WTC11 (cell line): ENCODE results near the gene CCDC80. TPM values are rescaled to one million over a fixed set of nuclear protein-coding genes. Genes with fewer than 3 reads are reported as not detected.

Source experiments
- ATAC-seq: fragments of 200-7000 bp; cut with Tn5 transposase; 2 replicates; pipeline ENCODE4 v1.10.0; 2021; ENCODE audit warnings: mild to moderate bottlenecking, moderate library complexity
- CTCF ChIA-PET: fragments of 300-600 bp; sonication (Branson Sonifier 250); formaldehyde crosslinking; loops from one replicate; lab custom pipeline; 2021; ENCODE audit warnings: antibody characterized with exemption; lab: Charles Lee
- POLR2A ChIA-PET: fragments of 350-600 bp; sonication (Branson Sonifier 250); formaldehyde crosslinking; loops from one replicate; lab custom pipeline; 2021; ENCODE audit warnings: antibody characterized with exemption; lab: Charles Lee
- DNase-seq: peaks from one replicate; pipeline ENCODE4 v3.0.0; 2021; ENCODE audit warnings: low spot score
- H3K27ac Mint-ChIP-seq: 2 replicates; pipeline ENCODE4 v1.8.0; 2021; ENCODE audit warnings: mixed read lengths
- H3K27me3 Mint-ChIP-seq: 2 replicates; pipeline ENCODE4 v1.8.0; 2021; ENCODE audit warnings: low read depth, mild to moderate bottlenecking, moderate library complexity, mixed read lengths
- H3K36me3 Mint-ChIP-seq: 2 replicates; pipeline ENCODE4 v1.8.0; 2021; ENCODE audit warnings: mixed read lengths
- H3K4me1 Mint-ChIP-seq: 2 replicates; pipeline ENCODE4 v1.8.0; 2022; ENCODE audit warnings: mixed read lengths
- H3K4me3 Mint-ChIP-seq: 2 replicates; pipeline ENCODE4 v1.8.0; 2021; ENCODE audit warnings: mild to moderate bottlenecking, moderate library complexity, mixed read lengths
- H3K9me3 Mint-ChIP-seq: 2 replicates; pipeline ENCODE4 v1.8.0; 2021; ENCODE audit warnings: mixed read lengths
- E2F1 ChIP-seq: sonication (generic); formaldehyde crosslinking; IDR thresholded peaks from 2 replicates; pipeline ENCODE4 v1.8.0; 2022; ENCODE audit warnings: mild to moderate bottlenecking, missing genetic modification reagents
- E2F5 ChIP-seq: sonication (generic); formaldehyde crosslinking; IDR thresholded peaks from 2 replicates; pipeline ENCODE4 v1.8.1; 2022; ENCODE audit warnings: mild to moderate bottlenecking, moderate library complexity, missing genetic modification reagents
- ELF4 ChIP-seq: sonication (generic); formaldehyde crosslinking; IDR thresholded peaks from 2 replicates; pipeline ENCODE4 v1.8.1; 2022; ENCODE audit warnings: low read depth, mild to moderate bottlenecking, moderate library complexity, missing genetic modification reagents
- FOXK1 ChIP-seq: sonication (generic); formaldehyde crosslinking; IDR thresholded peaks from 2 replicates; pipeline ENCODE4 v1.8.0; 2022; ENCODE audit warnings: mild to moderate bottlenecking, moderate library complexity, missing genetic modification reagents
- GRHL2 ChIP-seq: fragments of 250-450 bp; sonication (Bioruptor Pico); IDR thresholded peaks from 2 replicates; pipeline ENCODE4 v1.8.0; 2022; ENCODE audit warnings: mild to moderate bottlenecking, moderate library complexity; ENCODE audit not compliant: insufficient replicate concordance, severe bottlenecking
- IRF1 ChIP-seq: sonication (generic); formaldehyde crosslinking; IDR thresholded peaks from 2 replicates; pipeline ENCODE4 v1.8.0; 2023; ENCODE audit warnings: missing genetic modification reagents
- IRF2 ChIP-seq: sonication (generic); formaldehyde crosslinking; IDR thresholded peaks from 2 replicates; pipeline ENCODE4 v1.8.0; 2022; ENCODE audit warnings: low read depth, missing genetic modification reagents, borderline replicate concordance
- JUN ChIP-seq: sonication (generic); formaldehyde crosslinking; IDR thresholded peaks from 2 replicates; pipeline ENCODE4 v1.8.0; 2023; ENCODE audit warnings: mild to moderate bottlenecking, missing genetic modification reagents
- KAT7 ChIP-seq: sonication (generic); formaldehyde crosslinking; IDR thresholded peaks from 2 replicates; pipeline ENCODE4 v1.8.1; 2023; ENCODE audit warnings: missing genetic modification reagents, mild to moderate bottlenecking, borderline replicate concordance
- MAX ChIP-seq: sonication (generic); formaldehyde crosslinking; IDR thresholded peaks from 2 replicates; pipeline ENCODE4 v1.8.0; 2022; ENCODE audit warnings: mild to moderate bottlenecking, missing genetic modification reagents
- MXD4 ChIP-seq: fragments of 250-450 bp; sonication (Bioruptor Pico); IDR thresholded peaks from 2 replicates; pipeline ENCODE4 v1.8.0; 2021; ENCODE audit warnings: mild to moderate bottlenecking, moderate library complexity, borderline replicate concordance
- MYBL2 ChIP-seq: sonication (generic); formaldehyde crosslinking; IDR thresholded peaks from 2 replicates; pipeline ENCODE4 v1.8.1; 2023; ENCODE audit warnings: mild to moderate bottlenecking, moderate library complexity, missing genetic modification reagents
- NR3C1 ChIP-seq: sonication (generic); formaldehyde crosslinking; conservative IDR thresholded peaks from 2 replicates; pipeline ENCODE4 v1.8.1; 2023; ENCODE audit warnings: low read depth, mild to moderate bottlenecking, missing genetic modification reagents
- PRDM15 ChIP-seq: sonication (generic); formaldehyde crosslinking; IDR thresholded peaks from 2 replicates; pipeline ENCODE4 v1.8.0; 2022; ENCODE audit warnings: missing genetic modification reagents
- PRRX2 ChIP-seq: fragments of 250-450 bp; sonication (Bioruptor Pico); IDR thresholded peaks from 2 replicates; pipeline ENCODE4 v1.8.0; 2021; ENCODE audit warnings: mild to moderate bottlenecking
- RORB ChIP-seq: fragments of 250-450 bp; sonication (Bioruptor Pico); IDR thresholded peaks from 2 replicates; pipeline ENCODE4 v1.9.0; 2021; ENCODE audit warnings: mild to moderate bottlenecking
- TEAD4 ChIP-seq: sonication (generic); formaldehyde crosslinking; IDR thresholded peaks from 2 replicates; pipeline ENCODE4 v1.8.0; 2022; ENCODE audit warnings: mild to moderate bottlenecking, missing genetic modification reagents
- ZNF219 ChIP-seq: sonication (generic); formaldehyde crosslinking; IDR thresholded peaks from 2 replicates; pipeline ENCODE4 v1.8.0; 2023; ENCODE audit warnings: missing genetic modification reagents, mild to moderate bottlenecking, borderline replicate concordance
- ZNF263 ChIP-seq: sonication (generic); formaldehyde crosslinking; IDR thresholded peaks from 2 replicates; pipeline ENCODE4 v1.8.1; 2022; ENCODE audit warnings: low read depth, mild to moderate bottlenecking, moderate library complexity, missing genetic modification reagents
- ZNF416 ChIP-seq: fragments of 250-450 bp; sonication (Bioruptor Pico); IDR thresholded peaks from 2 replicates; pipeline ENCODE4 v1.9.0; 2021; ENCODE audit warnings: mild to moderate bottlenecking, inconsistent platforms
- ZNF425 ChIP-seq: fragments of 250-450 bp; sonication (Bioruptor Pico); conservative IDR thresholded peaks from 2 replicates; pipeline ENCODE4 v1.9.0; 2021; ENCODE audit warnings: mild to moderate bottlenecking
- ZSCAN18 ChIP-seq: fragments of 250-450 bp; sonication (Bioruptor Pico); IDR thresholded peaks from 2 replicates; pipeline ENCODE4 v2.1.2; 2022; ENCODE audit warnings: mild to moderate bottlenecking, moderate library complexity
- total RNA-seq: library from RNA; stranded (reverse); gene quantifications from 3 replicates; pipeline ENCODE4 v1.2.3, GENCODE V29; 2021

Gene CCDC80
- total RNA-seq, 1 experiment from 2014 or later = 10.9 TPM

- TF ChIP-seq E2F1 (CRISPR knock-in tag) (no peak), MYBL2 (CRISPR knock-in tag) (no peak), ZNF425 (CRISPR knock-in tag) (no peak), E2F5 (no peak)
Measured at GRCh38 chr3:112639455-112640225, 1.3 kb downstream of the CCDC80 start (continued).

GRCh38 chr3:112638327-112639020 lies 2.5 kb downstream of the CCDC80 start:
- Mint-ChIP-seq H3K27ac (no peak overlapping the region), H3K4me1 (peaks cover 27% of the 10 kb centered on the region), H3K9me3 (peaks cover 11% of the 10 kb centered on the region), H3K27me3 (no peaks in the 10 kb centered on the region)
- no peak for ATAC-seq
- ChIA-PET POLR2A (no interaction called here), CTCF (no interaction called here)
- TF ChIP-seq IRF2 (no peak), PRDM15 (no peak), ZSCAN18 (CRISPR knock-in tag) (no peak), NR3C1 (no peak), PRRX2 (CRISPR knock-in tag) (no peak)
- TF ChIP-seq, all 79 proteins: peak for 0
- H3K36me3 Mint-ChIP-seq = no peaks in the 10 kb centered on the region
- DNase-seq = no peak
- H3K4me3 Mint-ChIP-seq = no peak overlapping the region

- Mint-ChIP-seq H3K27ac (no peak overlapping the region), H3K4me3 (no peak overlapping the region), H3K27me3 (no peaks in the 10 kb centered on the region), H3K36me3 (no peaks in the 10 kb centered on the region), H3K9me3 (peaks cover 11% of the 10 kb centered on the region), H3K4me1 (peaks cover 35% of the 10 kb centered on the region)
- DNase-seq (no peak), ATAC-seq (no peak)
- CTCF ChIA-PET = no interaction called here
- POLR2A ChIA-PET = no interaction called here
- TF ChIP-seq ELF4 (CRISPR knock-in tag) (no peak), GRHL2 (CRISPR knock-in tag) (no peak), MAX (CRISPR knock-in tag) (no peak), RORB (CRISPR knock-in tag) (no peak), JUN (no peak), ZNF219 (no peak), KAT7 (CRISPR knock-in tag) (no peak), ZNF416 (no peak), IRF1 (CRISPR knock-in tag) (no peak), ZNF263 (CRISPR knock-in tag) (no peak), MXD4 (no peak), TEAD4 (CRISPR knock-in tag) (no peak), FOXK1 (CRISPR knock-in tag) (no peak)
Measured at GRCh38 chr3:112637700-112638099, 3.2 kb downstream of the CCDC80 start.
